ENCODE data around the gene POM121C.
"Not testable (repeated sequence)": the region's sequence is repeated elsewhere in the genome, so short reads cannot be mapped to it uniquely, and the experiment has no call there.

POM121C gene

GRCh38 chr7:75421798-75422710 is 64.0 kb downstream of the POM121C start:
- DNase-seq, result not testable (repeated sequence)

GRCh38 chr7:75420152-75420551 is 65.9 kb downstream of the POM121C start:
- not testable (repeated sequence) for DNase-seq

- DNase-seq, result not testable (repeated sequence)
Measured at GRCh38 chr7:75419693-75420092, 66.4 kb downstream of the POM121C start.

GRCh38 chr7:75419210-75419609 is 66.9 kb downstream of the POM121C start:
- DNase-seq, result not testable (repeated sequence)

- not testable (repeated sequence) for DNase-seq
Measured at GRCh38 chr7:75418292-75418858, 67.7 kb downstream of the POM121C start.

GRCh38 chr7:75416787-75417186 is 69.3 kb downstream of the POM121C start:
- DNase-seq, result not testable (repeated sequence)

- not testable (repeated sequence) for DNase-seq
Measured at GRCh38 chr7:75415829-75416373, 70.2 kb downstream of the POM121C start.

GRCh38 chr7:75415428-75415817 is 70.7 kb downstream of the POM121C start:
- not testable (repeated sequence) for DNase-seq

- not testable (repeated sequence) for DNase-seq
Measured at GRCh38 chr7:75414708-75415427, 71.2 kb downstream of the POM121C start.

- not testable (repeated sequence) for DNase-seq
Measured at GRCh38 chr7:75414204-75414603, 71.9 kb downstream of the POM121C start.

GRCh38 chr7:75410823-75411173 is 75.3 kb downstream of the POM121C start:
- DNase-seq, result not testable (repeated sequence)

GRCh38 chr7:75409880-75410822 is 75.9 kb downstream of the POM121C start:
- not testable (repeated sequence) for DNase-seq

GRCh38 chr7:75404663-75405062 is 81.4 kb downstream of the POM121C start:
- DNase-seq, result not testable (repeated sequence)

GRCh38 chr7:75403455-75404443 is 82.3 kb downstream of the POM121C start:
- DNase-seq, result not testable (repeated sequence)

- not testable (repeated sequence) for DNase-seq
Measured at GRCh38 chr7:75400575-75400974, 85.5 kb downstream of the POM121C start.

- not testable (repeated sequence) for DNase-seq
Measured at GRCh38 chr7:75398771-75399700, 87.1 kb downstream of the POM121C start.

- DNase-seq, result not testable (repeated sequence)
Measured at GRCh38 chr7:75397865-75398264, 88.2 kb downstream of the POM121C start.

GRCh38 chr7:75395329-75395728 is 90.8 kb downstream of the POM121C start, which contains the start of gene TRIM73:
Gene TRIM73 (plus strand): TSS chr7:75395629. CDS start chr7:75398934, 3,305 bp downstream.
- not testable (repeated sequence) for DNase-seq

- DNase-seq, result not testable (repeated sequence)
Measured at GRCh38 chr7:75393194-75393593, 92.9 kb downstream of the POM121C start.
